HG03196 (cell line): ENCODE measurements around the gene SEPTIN1.
A peak's percentile ranks its signal among the peaks of the same experiment; 100 is the strongest.

Source experiments
- ATAC-seq: cut with Tn5 transposase; IDR thresholded peaks from one replicate; pipeline ENCODE4 v1.9.1; 2021; ENCODE audit not compliant: unreplicated experiment

The SEPTIN1 gene

GRCh38 chr16:30358990-30359870 is 23.1 kb downstream of the SEPTIN1 start:
- no peak for ATAC-seq

DNA sequence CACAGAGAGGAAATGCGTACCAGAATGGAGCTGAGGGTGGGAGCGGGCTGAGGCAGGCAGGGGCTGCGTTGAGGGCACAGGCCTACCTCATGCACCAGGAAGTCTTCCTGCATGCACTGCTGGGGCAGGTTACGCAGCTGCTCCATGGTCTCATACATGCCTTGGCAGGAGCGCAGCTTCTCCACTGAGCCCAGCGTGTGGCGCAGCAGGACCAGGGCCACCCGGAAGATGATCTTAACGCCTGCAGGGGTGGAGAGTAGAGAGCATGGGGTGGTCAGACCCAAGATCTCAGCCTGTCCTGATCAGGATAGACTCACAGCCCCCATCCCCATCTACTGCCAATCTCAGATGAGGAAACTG is 23.8 kb downstream of the SEPTIN1 start:
- ATAC-seq = no peak

DNA sequence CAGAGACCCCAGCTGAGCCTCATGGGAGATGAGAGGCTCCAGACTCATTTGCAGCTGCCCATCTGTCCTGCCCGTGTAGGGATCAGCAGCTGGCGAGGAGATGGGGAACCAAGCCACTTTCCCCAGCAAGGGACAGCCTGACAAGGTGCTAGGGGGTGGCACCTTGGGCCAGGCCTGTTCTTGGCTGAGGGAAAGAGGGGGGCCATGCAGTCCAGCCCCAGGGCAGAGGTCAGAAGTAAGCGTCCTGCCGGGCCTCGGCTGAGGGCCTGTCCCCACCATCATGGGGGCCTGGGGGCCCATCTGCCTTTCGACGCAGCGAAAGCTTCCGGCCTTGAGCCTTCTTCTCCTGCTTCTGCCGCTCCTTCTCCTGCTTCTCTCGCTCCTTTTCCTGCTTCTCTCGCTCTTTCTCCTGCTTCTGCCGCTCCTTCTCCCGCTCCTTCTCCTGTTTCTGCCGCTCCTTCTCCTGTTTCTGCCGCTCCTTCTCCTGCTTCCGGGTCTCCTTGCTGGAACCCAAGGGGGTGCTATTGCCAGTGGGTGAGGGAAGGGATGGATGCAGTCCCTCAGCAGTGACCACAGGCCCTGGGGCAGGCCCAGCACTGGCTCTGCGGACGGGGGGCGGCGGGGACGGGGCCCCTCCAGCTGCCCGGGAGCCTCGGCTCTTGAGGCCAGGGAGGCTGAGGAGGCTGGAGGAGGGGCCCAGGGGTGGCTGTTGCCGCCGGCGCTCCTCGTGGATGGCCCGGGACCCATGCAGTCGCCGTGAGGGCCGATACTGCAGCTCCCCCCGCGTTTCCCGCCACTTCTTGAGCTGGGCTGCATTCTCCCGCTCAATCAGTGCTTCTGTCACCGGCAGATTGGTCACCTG is 24.4 kb downstream of the SEPTIN1 start:
- no peak for ATAC-seq

DNA sequence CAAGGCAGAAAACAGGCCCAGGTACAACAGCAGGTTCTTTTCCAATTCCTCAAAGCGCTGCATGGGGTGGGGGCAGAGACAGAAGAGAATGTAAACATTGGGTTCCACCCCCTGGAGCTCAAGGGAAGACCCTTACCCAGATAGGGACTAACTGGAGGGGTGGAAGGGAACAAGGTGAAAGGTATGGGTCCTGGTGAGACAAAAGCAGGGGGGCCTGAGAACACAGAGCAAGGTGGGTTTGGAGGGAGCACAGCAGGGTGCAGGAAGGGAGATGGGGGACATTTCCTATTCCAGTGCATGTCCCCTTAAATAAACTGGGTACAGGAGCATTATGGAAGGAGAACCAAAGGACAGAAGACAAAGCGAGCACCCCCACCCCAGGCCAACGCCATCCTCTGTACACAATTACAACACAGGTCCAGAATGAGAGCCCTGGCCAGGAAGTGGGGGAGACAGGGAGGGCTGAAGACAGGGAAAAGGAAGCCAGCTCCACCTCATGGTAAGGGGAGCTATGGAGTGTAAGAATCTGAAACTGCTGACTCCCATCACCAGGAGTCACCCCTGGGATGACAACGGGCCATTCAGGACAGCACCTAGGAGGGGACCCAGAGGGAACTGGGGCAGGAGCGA is 25.2 kb downstream of the SEPTIN1 start:
- no peak for ATAC-seq

DNA sequence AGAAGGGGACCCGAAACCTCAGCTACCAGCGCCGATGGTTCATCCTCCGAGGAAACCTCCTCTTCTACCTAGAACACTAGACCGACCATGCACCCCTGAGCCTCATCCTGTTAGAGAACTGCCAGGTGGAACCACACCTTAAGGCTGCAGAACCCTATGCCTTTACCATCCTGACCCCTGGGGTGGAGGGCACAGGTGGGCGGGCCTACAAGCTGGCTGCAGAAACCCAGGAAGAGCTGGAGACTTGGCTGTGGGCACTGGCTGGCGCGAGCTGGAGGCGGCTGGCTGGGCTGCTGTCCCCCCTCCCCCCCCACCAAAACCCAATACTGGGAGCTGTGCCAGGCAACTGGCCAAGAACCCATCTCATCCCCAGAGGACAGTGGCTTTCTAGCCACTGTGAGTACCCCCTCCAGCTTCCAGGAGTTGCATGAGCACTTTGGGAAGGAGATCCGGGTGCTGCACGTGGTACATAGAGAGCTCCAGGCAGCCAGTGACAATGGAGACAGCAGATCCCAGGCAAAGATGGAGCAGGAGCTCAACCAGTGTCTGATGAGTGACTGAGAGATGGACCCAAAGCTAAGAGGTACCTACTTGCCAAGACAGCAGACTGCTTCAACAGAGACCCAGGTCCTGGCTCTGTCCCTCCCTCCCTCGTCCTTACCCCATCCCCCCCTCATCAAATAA is 25.8 kb downstream of the SEPTIN1 start:
- ATAC-seq = no peak

- no peak for ATAC-seq
These were observed 26.4 kb downstream of the SEPTIN1 start for GRCh38 chr16:30355954-30356308.

- ATAC-seq = peak; percentile 55
These were observed 27.0 kb downstream of the SEPTIN1 start, which contains the start of gene CD2BP2 for GRCh38 chr16:30355144-30355953. Gene CD2BP2 (minus strand): TSS chr16:30355308. CDS start chr16:30354681, 627 bp downstream.

DNA sequence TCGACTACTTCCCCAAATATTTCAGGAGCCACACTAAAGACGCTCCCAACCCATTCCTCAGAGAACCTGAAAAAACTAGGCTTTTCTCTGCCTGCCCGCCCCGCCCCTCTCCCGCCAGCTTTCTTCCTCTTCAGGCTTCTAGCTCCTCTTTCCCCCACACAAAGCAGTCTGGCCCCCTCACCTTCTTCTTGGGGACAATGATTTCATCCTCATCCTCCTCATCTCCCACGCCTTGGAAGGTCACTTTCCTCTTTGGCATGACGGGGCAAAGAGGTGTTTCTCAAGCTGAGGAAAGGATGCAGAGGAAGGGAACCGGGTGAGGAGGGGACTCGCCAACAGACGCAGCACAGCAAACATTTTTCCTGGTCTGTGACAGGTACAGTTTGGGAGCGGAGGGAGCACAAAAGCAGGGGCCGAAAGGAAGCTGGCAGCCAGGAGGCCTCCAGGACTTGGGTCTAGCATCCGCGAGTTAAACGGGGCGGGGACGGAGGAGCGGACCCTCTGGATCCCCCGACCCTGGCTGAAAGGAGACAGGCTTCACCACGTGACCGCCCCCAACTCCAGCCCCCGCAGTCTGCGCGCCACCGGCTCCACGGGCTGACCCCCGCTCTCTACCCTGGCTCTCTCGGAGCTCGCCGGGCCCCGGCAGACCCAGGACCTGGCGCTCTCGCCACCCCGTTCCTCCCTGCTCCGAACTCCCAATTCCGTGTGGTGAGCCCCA is 27.8 kb downstream of the SEPTIN1 start:
- no peak for ATAC-seq

DNA sequence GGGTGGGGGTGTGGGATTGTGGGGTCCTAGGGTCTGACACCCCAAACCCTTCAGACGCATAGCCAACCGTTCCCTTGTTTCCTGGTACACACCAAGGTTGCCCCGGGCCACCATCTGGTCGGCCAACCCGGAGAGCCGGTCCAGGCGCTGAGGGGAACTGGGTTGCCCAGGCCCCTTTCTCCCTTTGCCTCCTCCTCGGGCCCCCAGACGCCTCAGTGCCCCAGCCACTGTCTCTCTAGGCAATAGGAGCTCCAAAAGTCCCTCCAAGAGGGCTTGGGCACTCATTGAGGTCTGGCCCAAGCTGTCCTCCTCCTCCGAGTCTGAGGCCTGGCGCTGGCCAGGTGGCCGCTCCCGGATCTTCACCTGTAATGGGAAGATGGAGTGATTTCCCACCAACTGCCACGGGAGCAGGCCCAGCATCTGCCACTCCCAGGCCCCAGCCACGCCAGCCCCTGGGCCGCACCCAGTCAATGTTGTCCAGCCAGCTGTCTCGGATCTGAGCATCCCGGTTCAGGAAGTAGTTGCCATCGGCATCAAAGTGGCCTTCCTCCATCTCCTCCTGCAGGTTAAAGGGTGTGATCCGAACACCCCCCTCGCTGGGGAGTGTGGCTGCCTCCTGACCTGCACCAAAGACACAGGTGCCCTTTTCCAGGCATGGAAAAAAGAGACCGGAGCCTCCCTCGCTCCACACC is 28.8 kb downstream of the SEPTIN1 start:
- ATAC-seq = no peak

DNA sequence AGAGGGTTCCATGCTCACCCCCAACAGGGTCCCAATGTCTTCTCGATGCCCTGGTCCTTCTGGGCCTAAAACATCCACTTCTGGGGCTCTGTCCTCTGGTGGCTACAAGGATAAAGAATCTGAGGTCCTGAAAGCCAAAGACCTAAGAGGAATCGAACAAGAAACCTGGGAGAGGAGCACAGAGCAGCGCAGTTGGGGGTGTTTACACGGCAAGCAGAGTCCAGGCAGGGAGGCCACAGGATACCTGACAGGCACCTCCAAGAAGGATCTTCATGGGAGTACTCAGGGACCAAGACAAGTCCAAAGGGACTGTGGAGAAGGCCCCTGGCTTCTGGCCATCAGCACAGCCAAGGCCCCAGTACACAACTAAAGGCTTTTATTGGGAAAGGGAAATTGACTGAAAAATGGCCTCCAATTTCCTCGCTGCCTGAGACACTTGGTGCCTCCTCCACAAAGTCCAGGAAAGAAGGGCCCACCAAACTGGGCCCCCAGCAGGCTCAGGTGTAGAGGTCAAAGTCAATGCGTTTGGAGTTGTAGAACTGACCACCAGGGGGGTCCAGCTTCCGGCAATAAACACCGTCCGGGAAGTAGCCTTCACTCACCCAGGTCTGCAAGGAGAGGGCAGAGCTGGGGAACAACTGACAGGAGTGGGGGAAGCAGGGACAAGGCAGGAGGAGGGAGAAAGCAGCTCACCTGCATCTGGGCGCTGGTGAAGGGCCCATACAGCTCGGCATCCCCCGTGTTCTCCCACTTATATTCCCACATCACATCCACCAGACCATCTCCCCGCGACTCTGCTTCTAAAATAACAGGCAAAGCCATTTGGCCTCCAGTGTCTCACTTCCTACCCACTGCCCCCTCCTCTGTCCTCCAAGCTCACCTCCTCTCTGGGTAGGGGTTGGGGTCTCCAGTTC is 29.6 kb downstream of the SEPTIN1 start:
- no peak for ATAC-seq

- ATAC-seq = no peak
These were observed 30.6 kb downstream of the SEPTIN1 start for GRCh38 chr16:30351586-30352419.

DNA sequence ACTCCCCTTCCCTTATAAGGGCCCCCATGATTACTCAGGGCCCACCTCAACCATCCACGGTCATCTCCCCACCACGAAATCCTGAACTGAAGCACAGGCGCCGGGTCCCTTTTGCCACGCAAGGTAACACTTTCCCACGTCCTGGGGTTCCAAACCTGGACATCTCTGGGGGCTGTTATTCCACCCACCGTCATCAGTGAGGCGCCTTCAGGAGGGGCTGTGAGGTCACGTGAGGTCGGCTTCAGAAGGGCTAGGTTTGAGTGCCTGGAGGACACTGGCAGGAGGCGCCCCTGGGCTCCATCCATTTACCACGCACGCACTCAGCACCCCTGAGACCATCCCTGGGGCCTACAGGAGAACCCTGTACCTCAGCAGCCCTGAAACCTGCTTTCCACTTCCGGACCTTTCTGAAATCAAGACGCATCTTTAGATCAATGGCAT is 31.3 kb downstream of the SEPTIN1 start:
- ATAC-seq = no peak

DNA sequence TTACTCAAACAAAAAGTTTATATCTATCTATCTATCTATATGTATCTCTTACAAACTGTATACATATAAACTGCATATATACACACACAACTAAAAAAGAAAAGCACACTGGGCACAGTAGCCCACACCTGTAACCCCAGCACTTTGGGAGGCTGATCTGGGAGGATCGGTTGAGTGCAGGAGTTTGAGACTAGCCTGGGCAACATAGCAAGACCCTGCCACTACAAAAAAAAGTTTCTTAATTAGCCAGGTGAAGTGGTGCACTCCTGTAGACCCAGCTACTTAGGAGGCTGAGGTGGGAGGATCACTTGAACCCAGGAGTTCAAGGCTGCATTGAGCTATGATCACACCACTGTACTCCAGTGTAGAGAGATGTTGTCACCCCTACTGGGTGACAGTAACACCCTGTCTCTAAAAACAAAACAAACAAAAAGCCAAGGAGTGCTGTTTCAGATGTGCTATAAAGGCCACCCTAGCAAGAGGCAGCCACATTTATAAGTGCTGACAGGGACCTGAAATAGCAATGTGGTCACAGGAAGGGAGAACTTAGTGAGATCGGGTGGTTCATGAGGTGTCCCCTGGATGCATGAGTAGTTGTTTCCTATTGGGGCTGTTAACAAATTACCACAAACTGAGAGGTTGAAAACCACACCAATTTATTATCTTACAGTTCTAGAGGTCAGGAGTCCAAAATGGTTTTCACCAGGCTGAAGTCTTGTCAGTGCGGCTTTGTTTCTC is 32.1 kb downstream of the SEPTIN1 start:
- peak; percentile 43 for ATAC-seq

- peak; percentile 31 for ATAC-seq
These were observed 32.7 kb downstream of the SEPTIN1 start for GRCh38 chr16:30349675-30350074.

- no peak for ATAC-seq
These were observed 33.4 kb downstream of the SEPTIN1 start for GRCh38 chr16:30348929-30349328.

GRCh38 chr16:30348113-30348512 is 34.2 kb downstream of the SEPTIN1 start:
- no peak for ATAC-seq
